NCI-H1694 (cell line): ENCODE data around the gene RINL.

ENCODE experiments used
- DNase-seq: peaks from one replicate; lab custom pipeline; 2025; lab: John Stamatoyannopoulos, UW

Gene RINL

DNA sequence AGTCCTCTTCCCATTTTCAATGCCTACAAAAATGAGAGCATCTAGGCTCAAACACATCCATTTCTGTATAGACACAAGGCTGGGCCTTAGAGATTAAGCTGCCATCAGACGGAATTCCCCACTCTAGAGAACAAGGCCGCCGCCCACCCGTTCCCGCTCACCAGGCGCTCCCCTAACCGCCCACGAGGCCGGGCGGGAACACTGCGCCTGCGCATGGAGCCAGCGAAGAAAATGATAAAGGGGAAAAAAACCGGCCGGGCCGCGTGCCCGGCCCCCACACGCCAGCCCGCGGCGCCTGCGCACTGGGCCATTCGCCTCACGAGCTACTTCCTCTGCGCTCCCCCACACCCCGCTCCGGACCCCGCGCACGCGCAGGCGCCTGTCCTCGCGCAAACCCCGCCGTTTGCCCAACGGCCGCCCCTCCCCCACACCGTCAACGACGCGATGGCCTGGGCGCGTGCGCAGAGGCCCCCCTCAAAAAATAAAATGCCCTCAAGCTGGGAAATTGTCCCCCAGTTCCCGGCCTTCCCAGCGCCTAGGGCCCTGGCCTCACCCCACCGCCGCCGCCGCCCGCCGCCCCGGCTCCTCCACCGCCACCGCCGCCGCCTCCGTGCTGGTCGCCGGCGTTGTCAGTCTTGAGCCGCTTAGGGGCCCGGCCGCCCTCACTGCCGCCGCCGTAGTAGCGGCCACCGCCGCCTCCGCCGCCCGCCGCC is 28.8 kb downstream of the RINL start:
- DNase-seq, result peak; percentile 95

DNA sequence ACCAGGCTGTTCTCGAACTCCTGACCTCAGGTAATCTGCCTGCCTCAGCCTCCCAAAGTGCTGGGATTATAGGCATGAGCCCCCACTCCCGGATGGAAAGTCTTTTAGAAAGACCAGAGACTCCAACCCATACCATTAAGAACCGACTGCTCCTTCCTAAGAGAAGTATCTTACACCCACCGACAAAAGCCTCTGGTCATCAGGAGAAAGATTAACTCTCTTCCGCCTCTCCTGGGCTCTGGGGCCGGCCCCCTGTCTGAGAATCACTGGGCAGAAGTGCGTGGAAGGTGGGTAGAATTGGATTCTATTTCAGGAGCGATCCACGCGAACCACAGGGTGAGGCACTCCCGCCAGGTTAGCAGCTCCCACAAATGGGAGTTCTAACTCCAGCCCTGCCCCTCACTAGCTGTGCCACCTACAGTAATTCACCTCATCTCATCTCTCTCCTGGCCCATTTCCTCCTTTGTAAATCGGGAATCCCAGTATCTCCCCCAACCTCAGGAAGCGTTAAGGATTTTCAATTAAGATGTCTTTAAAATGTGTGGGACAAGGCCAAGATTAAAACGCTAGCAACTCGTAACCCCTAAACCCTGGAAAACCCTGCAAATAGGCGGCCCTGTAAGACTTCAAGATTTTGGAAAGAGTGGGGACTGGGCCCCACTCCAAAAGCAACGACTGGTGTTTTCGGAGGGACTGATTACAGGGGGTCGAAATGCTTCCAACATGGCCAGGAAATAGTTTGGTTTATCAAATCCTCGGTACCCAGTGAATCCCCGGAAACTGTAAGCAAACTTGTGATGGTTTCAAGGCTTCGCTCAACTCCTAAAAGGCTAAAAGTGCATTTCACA is 29.6 kb downstream of the RINL start:
- DNase-seq, result no peak

DNA sequence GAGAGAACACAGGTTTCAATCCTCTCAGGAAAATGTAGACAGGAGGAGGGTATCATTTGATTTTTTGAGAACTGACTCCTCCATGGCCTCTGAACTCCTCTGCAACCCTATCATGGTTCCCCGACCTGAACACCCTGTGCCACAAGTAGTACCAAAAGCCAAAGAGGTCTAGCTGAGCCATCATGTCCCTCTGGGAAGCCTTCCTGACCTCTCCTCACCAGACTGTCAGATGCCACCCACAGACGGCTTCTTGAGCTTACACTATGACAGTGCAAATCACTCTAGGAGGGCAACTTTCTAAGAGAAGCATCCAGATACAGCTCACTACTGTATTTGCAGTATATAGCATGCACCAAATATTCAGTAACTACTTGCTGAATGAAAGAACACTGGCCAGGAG is 32.0 kb downstream of the RINL start:
- no peak for DNase-seq

DNA sequence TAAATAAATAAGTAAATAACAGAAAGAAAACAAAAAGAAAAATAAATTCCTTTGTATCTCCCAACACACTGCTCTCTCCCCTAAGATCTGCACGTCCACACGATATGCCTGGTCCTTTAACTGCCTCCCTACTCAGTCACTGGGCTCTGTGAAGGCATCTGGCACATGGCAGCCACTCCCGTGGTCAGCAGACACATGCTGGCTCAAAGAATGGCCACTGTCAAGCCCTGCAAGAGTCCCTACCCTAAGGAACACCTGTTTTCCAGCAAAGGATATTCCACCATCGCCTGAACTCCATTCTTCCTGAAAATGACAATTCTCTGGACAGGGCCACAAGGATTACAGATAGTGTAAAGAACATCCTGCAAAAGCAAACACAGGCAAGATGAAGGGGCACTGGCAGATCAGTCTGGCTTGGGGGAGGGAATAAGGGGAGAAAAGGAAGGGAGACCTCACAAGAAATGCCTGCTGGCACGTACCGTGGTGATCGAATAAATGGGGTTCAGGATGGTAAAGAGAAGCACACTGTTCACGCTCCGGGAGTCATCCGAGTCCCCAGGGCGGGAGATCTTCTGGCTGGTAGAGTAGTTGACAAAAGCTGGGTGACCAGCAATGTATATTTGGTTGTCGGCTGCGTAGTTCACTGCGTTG is 32.6 kb downstream of the RINL start:
- DNase-seq, result no peak

DNA sequence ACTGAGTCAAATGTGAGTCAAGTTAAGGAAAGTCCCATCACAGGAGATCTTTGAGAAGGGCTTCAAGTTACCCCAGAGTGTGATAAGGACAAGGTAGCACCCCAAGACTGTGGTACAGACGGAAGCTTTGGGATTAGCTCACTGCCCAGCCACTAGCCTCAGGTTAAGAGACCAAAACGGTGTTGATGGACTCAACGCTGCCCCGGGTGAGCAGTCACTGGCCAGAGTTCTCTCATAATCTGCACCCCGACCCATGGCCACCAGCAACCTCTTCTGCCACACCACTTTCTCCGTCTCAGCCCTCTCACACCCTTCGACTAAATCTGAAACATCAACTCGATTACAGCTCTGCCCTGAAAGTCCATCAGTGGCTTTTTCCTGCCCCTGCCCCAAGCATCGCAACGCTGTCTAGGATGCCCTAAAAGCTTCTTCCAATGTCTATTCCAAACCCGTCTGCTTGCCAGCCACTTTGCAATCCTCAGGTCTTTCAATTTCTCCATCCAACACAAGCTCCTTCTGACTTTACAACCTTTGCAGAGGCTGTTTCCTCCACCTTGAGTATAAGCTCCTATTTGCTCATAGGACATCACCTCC is 33.9 kb downstream of the RINL start:
- no peak for DNase-seq

DNA sequence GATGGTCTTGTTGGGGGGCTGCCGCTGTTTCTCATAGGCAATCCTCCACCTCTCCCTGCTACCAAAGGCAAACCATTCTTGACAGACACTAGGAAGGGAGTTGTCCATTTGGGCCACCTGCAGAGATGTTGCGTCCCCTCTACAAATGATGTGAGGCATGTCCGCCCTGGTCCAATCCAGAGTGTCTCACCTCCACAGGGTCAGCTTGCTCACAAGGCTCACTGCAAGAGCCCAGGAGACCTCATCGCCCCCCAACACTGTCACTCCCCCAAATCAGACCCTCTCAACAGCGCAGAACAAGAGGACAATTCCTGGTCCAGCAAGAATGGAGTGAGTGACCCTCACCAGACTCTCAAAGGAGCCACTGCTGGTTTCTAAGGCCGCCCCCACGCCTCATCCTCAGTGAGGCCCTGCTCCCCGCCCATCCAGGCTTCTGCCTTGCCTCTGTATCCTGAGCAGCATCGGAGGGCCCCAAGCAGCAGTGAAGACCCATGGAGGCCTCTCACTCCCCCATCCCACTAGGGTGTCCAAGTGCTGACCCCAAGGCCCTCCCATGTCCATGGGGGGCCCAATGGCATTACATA is 34.8 kb downstream of the RINL start:
- DNase-seq, result no peak

DNA sequence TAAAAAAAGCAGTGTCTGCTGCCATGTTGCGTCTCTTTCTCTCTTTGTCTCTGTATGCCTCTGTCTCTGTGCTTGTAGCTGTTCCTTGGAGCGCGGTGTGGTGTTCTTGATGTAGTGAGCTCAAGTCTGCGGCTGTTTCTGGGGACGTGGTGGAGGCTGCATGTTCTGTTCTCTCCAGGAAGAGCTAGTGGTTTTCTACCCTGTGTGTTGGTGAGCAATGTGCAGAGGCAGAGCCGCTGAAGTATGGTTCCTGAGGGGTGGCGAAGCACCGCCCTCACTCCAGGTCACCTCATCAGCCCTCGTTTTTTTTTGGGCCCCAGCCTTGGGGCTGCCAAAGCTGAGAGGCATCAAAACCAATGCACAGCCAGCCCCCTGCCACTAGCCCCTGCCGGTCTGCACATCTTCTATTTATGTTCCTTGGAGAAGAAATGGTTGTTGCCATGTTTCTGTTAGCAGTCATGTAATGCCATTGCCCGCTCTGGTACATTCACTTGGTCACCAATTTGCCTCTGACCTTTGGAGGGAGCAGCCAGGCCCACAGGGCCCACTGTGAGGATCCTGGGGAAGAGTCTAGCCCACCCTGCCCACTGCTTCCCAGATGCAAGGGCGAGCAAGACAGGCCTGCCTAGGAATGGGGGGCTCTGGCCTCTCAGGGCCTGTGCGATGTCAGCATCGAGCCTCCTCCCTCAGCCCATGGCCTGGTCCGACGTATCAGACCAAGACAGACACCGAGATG is 35.5 kb downstream of the RINL start:
- no peak for DNase-seq

DNA sequence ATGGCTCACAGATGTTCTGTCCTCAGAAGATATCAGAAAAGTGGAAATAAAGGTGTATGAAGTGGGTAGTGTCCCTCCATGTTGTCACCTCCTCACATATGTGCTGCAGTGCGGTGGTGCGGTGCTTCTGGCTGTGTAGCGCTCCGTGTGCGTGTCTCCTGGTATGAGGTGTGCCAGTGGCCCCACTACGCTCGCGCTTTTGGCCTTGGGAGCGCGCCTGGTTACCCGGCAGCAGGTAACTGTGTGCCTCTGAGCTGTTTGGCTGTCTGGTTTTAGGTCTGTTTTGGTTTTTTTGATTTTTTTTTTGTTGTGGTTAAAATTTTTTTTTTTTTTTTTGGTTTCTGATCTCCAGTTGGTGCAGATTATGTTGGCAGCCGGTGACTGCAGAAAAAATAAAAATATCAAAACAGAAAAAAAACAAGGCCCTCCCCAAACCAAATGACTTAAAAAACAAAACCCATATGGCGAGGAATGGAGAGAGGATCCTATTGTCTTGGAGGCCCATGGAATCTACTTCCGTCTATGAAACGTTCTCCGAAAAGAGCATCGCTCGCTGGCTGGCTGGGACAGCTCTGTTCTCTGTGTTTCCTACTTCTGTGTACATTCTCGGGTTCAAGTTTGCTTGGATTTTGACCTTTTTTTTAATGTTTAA is 36.2 kb downstream of the RINL start:
- no peak for DNase-seq

DNA sequence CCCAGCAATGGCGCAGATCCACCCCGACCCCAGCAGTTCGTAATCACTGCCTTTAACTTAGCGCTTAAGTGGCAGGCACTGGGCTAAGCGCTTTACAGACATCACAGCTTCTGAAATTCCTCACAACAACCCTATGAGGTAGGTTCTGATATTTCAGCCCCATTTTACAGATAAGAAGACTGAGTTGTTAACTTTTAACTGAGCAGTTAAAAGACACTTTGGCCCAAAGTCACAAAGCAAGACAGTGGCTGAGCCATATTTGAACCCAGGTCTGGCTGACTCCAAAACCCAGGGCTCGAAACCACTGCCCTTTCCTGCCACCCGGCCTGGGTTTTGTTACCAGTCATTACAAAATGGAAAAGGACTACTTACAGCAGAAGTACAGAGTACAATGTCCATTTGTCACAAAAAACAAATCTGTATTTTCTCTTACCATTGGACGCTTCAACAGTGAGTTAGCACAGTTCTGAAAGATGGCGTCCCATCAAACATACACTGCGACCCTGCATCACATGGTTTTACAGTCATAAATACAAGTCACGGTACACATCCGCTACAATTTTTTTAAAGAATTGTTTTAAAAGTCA is 36.8 kb downstream of the RINL start:
- no peak for DNase-seq

DNA sequence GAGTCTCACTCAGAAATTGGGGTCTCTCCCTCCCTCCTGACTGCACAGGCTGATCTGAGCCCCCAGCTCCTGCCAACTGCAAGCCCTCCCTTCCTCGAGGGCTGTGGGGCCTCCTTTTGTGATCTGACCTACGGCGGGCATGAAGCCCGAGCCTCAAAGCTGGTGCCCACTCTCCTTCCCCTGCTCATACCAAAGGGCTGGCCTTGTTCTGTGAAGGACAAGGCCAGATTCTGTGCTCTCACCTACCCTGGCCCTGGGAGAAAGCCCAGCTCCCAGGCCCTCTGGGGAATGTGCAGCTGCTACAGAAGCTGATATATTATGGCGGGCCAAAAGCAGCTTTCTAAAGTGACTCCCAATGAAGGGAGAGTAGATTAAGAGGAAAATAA is 37.5 kb downstream of the RINL start:
- DNase-seq, result no peak

DNA sequence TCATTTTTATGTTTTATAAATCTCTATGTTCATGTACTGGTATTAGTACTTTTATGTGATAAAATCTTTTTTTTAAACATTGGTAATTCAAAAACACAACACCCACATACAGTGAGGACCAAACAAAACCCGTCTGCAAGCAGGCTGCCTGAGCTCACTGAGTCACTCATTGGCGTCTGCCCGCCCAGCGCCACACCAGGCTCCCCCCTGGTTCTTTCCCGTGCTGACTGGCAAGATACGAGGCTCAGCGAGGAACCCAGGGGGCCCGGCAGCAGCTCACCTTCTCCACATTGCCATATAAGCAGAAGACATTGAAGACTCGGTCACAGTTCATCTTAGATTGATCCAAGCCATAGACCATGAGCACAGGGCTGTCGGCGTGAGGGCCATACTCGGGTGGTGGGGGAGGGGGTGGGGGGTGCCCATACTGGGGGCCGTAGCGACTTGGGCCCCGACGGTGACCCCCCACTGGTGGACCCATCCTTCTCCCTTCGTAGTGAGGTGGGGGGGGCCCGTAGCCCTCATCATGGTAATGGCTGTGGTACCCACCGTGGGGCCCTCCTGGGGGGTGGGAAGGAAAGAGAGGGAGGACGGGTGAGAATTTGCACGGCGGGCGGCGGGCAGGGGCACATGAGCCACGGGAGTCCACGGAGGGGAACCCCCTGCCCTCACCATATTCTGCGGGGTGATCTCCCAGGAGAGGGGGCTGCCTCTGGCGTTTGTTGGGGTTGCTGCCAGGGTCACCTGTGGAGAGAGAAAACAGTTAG is 38.1 kb downstream of the RINL start:
- DNase-seq, result no peak

DNA sequence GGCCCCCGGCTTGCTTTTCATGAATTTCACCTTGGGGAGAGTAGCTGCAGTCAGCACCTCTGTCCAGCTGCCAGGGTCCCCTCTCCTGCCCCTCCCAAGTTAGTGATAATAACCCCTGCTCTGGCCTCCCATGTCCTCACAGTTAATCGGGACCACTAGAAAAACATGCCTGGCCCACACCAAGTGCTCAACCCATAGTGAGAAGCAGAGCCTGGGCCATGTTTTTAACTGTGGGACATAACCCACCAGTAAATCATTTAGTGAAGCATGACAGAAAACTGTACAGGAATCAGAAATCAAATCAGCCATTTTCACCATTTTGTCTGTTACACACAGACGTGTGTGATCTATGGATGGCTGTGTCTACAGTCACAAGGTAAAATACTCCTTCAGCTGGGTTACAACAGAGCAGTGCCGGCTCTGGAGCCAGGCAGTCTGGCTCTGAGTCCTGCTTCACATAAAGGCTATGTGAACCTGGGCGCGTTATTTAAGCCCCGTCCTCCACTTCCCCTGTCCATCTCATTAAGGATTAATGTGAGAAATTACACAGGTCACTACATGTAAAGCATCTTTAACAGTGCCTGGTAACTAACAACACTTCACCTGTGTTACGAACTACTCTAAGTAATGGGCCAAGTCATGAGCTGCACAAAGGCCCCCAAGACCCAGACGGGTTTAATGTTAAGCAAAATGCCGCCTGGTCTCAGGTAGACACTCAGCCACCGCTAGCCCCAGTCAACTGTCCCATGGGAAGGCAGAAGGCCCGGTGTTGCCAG is 38.9 kb downstream of the RINL start:
- no peak for DNase-seq

DNA sequence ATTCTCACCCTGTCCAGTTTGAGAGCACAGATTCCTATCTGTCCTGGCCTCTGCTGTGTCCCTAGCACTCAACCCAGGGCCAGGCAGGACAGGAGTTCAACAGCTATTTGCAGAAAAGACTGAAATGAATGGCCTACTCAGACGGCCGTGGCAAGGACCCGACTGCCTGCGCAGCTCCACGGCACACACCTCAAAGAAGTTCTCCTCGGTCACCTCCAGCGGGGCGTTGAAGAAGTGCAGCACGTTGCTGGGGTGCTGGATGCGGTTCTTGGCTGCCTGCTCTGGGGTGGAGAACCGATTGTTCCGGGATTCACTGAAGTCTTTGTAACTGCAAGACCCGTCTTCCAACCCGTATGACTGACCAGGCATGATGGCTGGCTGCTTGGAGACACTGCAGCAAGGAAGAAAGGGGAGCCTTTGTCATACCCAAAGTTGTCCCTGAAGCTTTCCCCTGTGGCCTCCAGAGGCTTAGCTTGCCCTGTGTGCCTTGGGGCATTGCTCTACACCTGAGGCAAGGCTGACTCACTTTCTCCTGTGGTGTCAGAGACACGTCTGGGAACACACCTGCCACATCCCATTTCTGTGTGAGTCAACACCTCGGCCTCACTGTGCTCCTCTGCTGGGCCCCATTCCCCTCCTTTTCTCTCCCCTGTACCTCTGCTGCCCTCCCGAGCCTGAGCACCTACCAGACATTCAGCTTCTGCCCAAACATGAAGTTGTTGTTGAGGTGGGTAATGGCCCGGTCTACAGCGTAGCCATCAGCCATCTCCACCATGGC is 39.7 kb downstream of the RINL start:
- no peak for DNase-seq

DNA sequence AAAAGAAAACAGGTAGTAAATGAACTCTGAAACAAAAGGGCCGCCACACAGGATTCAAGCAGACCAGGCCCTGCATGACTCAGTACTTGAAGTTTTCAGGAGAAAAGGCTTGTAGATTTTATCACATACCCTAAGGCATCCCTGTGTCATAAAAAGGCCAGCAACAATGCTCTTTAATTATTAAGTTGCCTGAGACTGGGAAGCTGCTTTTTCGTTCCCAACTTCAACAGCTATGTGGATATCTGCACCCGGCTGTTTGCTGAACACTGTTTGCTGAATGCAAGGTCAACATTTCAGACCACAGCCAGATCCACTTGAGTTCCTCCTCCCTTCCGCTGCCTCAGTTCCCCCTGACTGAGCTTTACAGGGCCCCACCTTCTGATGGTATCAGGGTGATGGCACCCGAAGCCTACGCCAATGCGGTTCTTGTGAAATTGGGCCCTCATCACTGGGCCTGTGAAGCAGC is 40.4 kb downstream of the RINL start:
- DNase-seq, result no peak

DNA sequence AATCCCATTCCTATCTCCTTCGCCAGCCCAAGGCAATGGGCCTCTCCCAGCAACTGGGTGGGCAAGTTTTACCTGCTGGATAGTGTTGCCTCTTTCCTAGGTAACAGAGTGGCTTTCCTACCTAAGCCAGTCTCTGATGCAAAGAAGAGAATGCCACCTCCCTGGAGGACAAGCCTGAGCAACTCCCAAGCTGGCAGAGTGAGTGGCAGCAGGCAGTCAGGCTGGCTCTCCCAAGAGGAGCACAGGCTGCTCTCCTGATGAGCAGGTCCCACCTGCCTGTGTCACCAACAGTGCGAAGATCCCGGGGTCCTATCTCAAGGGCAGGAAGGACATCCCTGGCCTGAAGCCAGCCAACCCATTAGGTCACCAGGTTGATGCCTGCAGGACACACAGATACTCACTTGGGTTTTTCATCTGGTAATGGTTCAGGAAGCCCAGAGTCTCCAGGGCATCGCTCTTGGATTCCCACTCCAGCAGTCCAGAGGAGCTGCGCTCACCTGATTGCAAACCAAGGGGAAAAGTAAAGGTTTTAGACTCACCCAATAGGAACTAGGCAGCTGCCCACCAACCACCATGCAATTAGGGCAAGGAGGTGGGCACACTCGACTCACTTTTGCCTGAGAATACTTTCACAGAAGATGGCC is 41.0 kb downstream of the RINL start:
- no peak for DNase-seq

DNA sequence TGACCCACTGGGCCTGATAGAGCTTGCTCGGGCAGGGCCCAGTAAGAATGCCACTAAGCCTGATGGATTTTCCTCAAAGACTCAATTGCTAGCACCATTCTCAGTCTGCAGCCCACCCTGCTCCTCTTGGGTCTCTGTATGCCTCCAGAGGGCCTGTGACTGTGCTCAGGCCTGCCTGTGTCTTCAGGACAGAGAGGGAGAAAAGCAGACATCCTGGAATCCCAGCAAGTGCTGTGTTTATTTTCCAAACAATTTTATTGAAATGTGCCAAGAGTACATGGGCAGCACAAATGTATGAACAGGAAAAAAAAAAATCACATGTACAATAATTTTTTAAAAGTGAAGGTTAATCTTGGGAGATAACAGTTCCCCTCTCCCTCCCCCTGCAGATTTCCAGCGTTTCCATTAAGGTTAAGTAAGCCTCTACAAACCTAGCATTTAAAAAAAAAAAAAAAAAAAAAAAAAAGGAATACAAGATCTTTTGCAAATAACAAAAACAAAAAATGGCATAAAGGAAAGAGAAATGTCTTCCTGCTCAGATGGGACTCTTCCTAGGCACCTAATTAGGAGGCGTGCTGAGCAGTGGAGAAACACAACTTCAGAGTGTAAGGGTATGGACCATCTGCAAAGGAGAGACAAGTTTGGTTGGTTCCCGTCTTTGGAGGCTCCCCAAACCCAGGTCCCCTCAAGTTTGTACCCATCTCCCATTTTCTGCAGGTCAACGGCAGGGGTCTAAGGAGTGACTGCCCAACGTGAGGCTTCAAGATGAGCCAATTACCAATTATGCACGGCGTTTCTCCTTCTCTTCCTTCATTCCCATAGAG is 41.7 kb downstream of the RINL start:
- DNase-seq, result no peak

DNA sequence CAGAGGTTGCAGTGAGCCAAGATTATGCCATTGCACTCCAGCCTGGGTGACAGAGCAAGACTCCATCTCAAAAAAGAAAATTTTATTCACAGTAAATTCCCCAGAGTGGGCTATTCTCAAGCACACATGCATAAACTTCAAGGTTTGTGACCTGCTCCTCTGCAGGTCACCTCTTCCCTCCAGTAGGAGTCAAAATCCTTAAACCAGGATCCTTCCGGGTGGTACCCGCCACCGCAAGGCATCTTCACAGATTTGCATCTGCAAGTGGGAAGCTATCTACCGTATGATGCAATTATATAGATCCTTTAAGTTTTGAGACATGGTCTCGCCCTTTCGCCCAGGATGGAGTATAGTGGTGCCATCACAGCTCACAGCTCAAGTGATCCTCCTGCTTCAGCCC is 43.5 kb downstream of the RINL start:
- no peak for DNase-seq
